Lower leg skin (tissue), 4 donors: ENCODE results near the gene PCED1B. TPM values are rescaled to one million over a fixed set of nuclear protein-coding genes. Genes with fewer than 3 reads are reported as not detected.

ENCODE experiments used
- DNase-seq, 2 donors: peaks; one replicate each; pipeline ENCODE4 v3.0.0-alpha.2; 2019; ENCODE audit warnings: low spot score in 2 of 2
- H3K4me3 ChIP-seq: fragments of 200-600 bp; sonication (generic); 2 replicates; pipeline ENCODE4 v1.5.1; 2017; ENCODE audit warnings: mild to moderate bottlenecking, low read depth; ENCODE audit not compliant: poor library complexity, severe bottlenecking
- CTCF ChIP-seq, 3 donors: fragments of 450-650 bp; IDR thresholded peaks; one replicate each; pipeline ENCODE4 v1.5.1; 2016; ENCODE audit warnings: antibody characterized with exemption in 3 of 3, mild to moderate bottlenecking in 3 of 3, moderate library complexity in 2 of 3
- POLR2A ChIP-seq, 2 donors: fragments of 450-650 bp; IDR thresholded peaks; one replicate each; pipeline ENCODE4 v1.6.1; 2016 to 2017; ENCODE audit warnings: antibody characterized with exemption in 2 of 2, mild to moderate bottlenecking in 1 of 2, moderate library complexity in 1 of 2
- WGBS, 2 donors: methylation state at CpG; one replicate each; pipeline ENCODE4 v1.1.5; 2018; 5-methylcytosine and 5-hydroxymethylcytosine counted together
- intact Hi-C: fragments of 100-400 bp; cut with DNase I; formaldehyde crosslinking; loops from one replicate; pipeline ENCODE4 v1.15.0; 2023; ENCODE audit warnings: low total_unique reads
- total RNA-seq, 4 donors: library from RNA; depleted of rRNA; stranded (reverse); fragments of >200 nt; gene quantifications; one replicate each; pipeline ENCODE4 v1.1.0, GENCODE V29; 2016

The PCED1B gene
- total RNA-seq, 4 donors from 2014 or later: 0.23 to 3.0 (median 0.73) TPM

DNA sequence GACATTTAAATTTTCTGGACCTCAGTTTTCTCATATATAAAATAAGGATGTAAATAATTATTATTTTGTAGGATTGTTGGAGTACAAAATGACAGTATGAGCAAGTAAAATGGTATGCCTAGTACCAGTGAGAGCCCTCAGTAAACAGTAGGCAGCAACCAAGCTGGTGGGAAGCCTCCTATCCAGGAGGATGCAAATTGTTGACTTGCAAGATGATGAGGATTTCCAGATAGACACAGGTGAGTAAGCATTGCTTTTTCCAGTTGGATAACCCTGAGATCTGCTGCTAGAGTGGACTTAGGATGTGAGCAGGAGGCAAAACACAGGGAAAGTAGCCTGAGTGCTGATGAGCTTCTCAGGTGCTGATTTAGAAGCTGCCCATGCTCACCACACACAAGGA, 28.5 kb downstream of the PCED1B start:
- no peak overlapping the region for H3K4me3 ChIP-seq
- intact Hi-C loops: no loop called here
- TF ChIP-seq POLR2A (IDR thresholded peaks at IDR 0.05) (no peak), CTCF (IDR thresholded peaks at IDR 0.05) (no peak)
- no peak for DNase-seq

- TF ChIP-seq POLR2A (IDR thresholded peaks at IDR 0.05): no peak
- TF ChIP-seq CTCF (IDR thresholded peaks at IDR 0.05): no peak
- no peak overlapping the region for H3K4me3 ChIP-seq
- WGBS, 2 donors: 85 to 91% methylated on average over 2 of the region's 2 CpGs
- DNase-seq: no peak
- intact Hi-C loops: no loop called here
Observed at GRCh38 chr12:47110011-47110541, 30.7 kb downstream of the PCED1B start.

- intact Hi-C loops: no loop called here
- H3K4me3 ChIP-seq: no peak overlapping the region
- 88 to 95% methylated on average over 2 of the region's 2 CpGs for WGBS, 2 donors
- DNase-seq: no peak
- TF ChIP-seq POLR2A (IDR thresholded peaks at IDR 0.05) (no peak), CTCF (IDR thresholded peaks at IDR 0.05) (no peak)
Observed at GRCh38 chr12:47110718-47111391, 31.4 kb downstream of the PCED1B start.

GRCh38 chr12:47111392-47111778, 32.0 kb downstream of the PCED1B start:
- no peak for DNase-seq
- TF ChIP-seq POLR2A (IDR thresholded peaks at IDR 0.05) (no peak), CTCF (IDR thresholded peaks at IDR 0.05) (no peak)
- 88 to 94% methylated on average over 2 of the region's 2 CpGs for WGBS, 2 donors
- intact Hi-C loops: no loop called here
- no peak overlapping the region for H3K4me3 ChIP-seq

- H3K4me3 ChIP-seq: no peak overlapping the region
- 82 to 85% methylated on average over 6 of the region's 6 CpGs for WGBS, 2 donors
- intact Hi-C loops: no loop called here
- TF ChIP-seq CTCF (IDR thresholded peaks at IDR 0.05) (no peak), POLR2A (IDR thresholded peaks at IDR 0.05) (no peak)
- no peak for DNase-seq
Observed at GRCh38 chr12:47111854-47112253, 32.4 kb downstream of the PCED1B start.

DNA sequence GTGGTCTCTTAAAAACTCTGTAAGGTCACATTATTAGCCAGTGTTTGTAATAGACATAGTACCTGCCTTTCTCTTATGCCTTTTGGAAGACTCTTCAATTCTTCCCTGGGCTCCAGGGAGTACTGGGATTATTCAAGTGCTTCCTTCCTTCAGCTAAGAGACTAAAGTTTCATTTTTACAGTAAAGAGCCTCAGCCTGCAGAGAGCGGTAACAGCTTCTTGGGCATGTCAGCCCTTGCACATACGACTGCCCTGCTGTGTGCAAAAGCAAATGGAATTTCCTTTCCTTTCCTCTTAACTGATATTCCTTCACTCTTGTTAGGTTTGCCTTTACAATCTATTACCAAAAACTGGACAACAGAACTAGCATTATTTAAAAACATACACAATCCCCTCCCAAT, 33.3 kb downstream of the PCED1B start:
- intact Hi-C loops: no loop called here
- no peak overlapping the region for H3K4me3 ChIP-seq
- DNase-seq: no peak
- TF ChIP-seq POLR2A (IDR thresholded peaks at IDR 0.05) (no peak), CTCF (IDR thresholded peaks at IDR 0.05) (no peak)
- 60 to 62% methylated on average over 2 of the region's 2 CpGs for WGBS, 2 donors
